Effector CD4-positive, alpha-beta T cell (primary cell): ENCODE results near the gene SYT14.
"Not testable (repeated sequence)": the region's sequence is repeated elsewhere in the genome, so short reads cannot be mapped to it uniquely, and the experiment has no call there.

ENCODE experiments used
- DNase-seq: peaks from one replicate; pipeline ENCODE4 v3.0.0-alpha.2; 2020

The SYT14 gene

DNA sequence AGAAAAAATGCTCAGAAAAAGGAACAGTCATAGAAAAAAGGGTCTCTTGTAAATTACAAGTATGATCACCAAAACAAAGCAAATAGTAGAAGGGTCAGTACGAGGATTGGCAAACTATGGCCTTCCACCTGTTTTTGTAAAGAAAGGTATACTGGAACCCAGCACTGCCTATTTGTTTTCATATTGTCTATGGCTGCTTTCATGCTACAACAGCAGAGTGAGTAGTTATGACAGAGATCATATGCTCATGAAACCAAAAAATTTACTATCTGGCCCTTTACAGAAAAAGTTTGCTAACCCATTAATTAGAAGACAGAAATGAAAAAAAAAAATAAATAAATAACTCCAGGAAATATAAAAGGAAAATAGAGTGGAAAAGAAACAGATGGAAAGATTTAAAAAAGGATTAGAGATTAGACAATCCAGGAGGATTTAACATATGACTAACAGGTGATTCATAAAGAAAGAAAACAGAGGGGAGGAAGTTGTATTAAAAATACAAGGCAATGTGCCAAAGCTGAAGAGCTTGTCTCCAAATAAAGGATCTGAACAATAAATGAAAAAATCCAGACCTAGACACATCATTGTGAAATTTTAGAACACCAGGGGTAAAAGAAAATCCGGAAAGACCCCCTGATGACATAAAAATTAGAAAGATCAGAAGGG, 186.0 kb downstream of the SYT14 start:
- no peak for DNase-seq

DNA sequence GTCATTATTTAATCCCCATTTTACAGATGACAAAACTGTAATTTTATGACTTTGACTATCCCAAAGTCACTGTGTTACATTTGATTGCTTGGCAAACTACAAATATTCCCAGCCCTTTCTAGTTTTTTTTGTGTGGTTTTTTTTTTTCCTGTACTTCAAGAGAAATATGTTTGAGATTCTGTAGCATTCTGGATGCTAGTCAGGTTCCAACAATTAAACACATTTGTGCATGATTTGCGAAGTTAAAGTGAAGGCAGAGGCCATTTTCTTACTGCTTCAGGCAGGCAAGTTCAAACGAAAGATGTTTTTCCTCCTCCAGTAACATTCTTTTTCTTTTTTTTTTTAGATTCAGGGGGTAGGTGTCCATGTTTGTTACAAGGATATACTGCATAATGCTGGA, 186.7 kb downstream of the SYT14 start:
- DNase-seq: no peak

DNA sequence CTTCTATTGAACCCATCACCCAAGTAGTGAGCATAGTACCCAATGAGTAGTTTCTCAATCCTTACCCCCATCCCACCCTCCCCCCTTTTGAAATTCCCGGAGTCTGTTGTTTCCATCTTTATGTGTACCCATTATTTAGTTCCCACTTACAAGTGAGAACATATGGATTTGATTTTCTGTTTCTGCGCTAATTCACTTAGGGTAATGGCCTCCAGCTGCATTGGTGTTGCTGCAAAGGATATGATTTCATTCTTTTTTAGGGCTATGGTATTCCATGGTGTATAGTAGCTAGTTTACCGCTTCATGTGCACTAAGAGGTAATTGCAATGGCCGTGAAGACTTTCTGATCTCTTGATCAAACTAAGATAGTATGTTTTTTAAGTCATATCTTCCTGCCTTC, 187.1 kb downstream of the SYT14 start:
- no peak for DNase-seq

DNA sequence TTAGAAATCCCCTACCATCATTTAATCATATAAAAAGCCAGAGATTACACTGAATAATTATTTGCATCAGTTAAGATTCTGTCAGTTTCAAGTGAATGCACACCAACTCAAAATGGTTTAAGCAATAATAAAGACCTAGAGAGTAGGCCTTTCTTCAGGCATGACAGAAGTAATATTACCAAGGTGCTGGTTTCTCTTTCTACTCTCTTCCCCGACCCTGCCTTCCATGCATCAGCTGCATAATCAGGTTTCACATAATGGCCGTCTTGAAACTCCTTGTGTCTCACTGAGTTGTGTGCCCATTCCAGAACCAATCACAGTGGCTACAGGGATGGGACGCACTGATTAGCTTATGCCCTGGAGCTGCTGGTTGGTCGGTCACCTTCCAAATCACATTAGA, 191.1 kb downstream of the SYT14 start:
- DNase-seq: no peak

DNA sequence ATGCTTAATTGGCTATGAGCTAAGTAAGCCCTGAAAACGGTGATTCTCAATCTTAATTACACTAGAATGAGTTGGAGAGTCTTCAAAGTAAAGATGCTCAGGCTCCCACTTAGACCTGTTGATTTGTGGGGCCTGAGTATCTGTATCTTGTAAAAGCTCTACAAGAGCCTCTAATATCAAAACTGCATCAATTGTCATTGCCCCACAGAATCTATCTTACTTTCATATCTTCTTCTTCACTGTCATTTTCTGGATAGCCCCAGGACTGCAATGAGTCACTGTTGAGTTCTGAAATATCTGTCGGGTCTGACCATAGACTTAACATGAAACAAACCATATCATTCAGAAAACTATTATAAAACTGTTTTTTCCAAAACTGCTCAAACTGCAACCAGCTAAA, 191.7 kb downstream of the SYT14 start:
- no peak for DNase-seq

DNA sequence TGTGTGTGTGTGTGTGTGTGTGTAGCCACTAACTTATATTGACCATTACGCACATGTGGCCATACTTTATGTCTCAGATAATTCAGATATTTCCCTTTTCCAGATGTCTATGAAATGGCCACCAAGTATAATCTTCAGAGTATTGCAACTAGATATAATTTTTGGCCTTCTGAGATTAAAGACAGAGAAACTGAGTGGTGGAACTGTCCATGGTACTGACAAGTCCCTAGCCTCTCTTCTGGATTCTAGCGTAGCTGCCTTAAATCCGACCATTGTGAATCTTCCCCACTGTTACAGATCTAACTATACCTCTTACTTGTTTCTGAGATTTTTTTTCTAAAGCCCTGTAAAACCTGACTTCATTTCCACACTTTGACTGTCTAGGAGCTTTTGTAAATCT, 194.6 kb downstream of the SYT14 start:
- DNase-seq: no peak

DNA sequence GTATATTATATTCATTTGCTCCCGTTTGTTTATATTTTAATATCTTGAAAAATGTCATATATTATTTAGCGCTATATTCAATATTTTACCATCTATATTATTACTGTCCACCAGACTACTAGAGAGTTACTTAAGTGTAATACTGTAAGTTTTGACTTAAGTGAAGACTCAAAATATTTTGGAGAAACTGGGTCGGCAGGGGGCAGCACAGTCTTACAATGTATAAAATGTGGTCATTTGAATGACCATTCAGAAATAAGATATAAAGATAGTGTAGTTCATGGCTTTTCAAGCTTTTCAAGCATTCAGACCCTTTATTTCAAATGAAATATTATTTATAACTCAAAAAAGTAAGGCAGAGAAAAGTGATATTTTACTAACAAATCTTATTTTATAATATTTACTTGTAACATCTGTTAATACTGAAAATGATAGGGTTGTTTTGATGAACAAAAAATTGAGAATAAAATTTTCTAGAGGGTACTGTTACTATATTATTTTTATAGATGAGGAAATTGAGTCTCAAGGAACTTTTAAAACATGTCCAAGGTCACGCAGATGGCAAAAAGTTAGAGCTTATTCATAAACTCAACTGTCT, 205.5 kb downstream of the SYT14 start:
- no peak for DNase-seq

DNA sequence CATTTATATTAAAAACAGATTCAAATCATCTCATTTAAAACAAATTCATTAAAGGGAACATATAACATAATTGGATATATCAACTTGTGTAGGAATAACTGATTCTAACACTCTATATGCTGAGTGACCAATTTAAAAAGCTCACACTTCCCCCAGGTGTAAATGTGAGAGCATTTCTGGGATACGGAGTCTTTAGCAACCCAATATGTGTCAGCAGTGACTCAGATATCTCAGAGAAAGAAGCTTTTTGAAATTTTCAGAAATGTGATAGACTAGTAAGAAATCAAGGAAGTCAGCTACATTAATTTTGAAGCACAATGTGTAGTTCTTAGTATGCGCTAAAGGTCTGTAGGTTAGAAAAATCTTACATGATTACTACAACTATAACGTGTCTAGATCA, 206.7 kb downstream of the SYT14 start:
- no peak for DNase-seq

DNA sequence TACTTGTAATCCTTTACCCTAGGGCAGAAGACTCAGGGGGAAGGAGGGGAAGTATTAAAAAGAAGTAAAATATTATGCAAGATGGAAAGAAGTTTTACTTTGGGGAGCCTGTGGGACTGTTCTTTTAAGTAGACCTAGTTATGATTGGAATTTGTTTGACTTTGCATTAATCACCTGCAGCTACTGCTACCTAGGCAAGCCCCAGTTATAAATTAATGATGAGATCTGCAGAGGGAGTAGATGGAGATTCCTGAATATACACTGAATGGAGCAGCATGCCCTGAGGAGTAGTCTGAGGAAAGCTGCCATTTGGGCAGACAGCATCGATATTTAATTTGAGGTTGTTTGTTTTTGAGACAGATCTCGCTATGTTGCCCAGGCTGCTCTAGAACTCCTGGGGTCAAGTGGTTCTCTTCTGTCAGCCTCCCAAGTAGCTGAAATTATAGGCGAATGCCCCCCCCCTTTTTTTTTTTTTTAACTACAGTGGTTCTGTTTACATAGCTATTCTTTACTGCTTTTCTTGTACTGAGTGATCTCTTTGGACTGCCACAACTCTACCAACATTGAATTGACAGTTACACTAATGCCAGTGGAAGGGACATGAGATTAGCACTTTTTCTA, 213.1 kb downstream of the SYT14 start:
- DNase-seq: no peak

DNA sequence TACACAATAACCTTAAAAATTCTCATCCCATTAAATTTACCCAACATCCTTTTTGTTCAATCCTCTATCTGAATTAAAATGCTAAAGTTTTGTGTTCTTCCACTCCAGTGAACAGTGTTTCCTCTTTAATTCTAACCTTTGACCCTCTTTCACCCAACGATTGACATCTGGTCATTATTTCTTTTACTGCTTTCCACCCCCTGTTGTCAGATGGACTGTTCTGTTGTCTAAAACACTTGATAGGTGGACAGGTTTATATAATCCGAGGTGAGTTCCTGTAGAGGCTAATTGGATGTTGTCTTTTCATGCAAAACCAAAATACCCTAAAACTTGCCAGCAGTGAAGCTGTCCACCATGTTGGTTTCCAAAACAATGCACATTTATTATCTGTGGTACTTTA, 221.2 kb downstream of the SYT14 start:
- no peak for DNase-seq

DNA sequence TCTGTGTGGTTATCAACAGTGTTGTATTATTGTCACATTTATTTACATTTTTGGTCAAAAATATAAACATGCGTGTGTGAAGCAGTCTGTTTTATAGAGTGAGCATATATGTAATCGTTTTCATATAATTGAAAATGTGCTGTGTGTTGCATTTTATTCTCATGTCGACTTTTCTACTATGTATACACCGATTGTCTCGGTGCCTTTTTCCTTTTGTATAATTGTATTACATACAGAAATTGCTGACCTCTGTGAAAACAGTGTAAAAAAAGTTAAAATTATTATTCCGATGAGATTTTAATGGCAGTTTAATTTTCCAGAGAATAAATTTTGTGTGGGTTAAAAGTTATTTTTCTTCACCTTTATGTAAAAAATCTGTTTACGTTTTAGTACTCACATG, 232.2 kb downstream of the SYT14 start:
- no peak for DNase-seq

DNA sequence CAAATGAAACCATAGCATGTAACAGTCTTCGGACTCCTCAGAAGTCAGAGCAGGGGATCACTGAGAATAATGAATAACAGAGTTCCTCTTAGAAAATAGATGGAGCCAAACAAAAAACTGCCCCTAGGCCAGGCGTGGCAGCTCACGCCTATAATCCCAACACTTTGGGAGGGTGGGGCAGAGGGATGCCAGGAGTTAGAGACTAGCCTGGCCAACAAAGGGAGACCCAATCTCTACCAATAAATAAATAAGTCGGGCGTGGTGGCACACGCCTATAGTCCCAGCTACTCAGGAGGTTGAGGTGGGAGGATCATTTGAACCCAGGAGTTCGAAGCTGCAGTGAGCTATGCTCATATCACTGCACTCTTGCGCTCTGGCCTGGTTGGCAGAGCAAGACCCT, 236.1 kb downstream of the SYT14 start:
- no peak for DNase-seq

DNA sequence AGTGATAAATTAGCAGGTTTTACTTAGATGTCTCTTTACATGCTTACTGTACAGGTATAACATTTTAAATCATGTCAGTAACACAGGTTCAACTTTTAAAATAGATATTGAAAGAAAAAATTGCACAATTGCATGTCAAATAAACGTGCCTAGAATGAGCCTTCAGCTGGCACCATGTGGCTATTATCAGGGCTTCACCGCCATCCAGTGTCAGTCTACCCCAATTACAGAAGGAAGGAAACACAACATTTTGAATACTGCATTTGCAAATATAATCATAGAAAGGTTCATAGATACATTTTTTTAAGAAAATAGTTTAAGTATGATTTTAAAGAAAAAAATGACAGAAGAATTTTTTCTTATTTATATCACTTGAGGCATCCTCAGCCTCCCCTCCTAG, 247.0 kb downstream of the SYT14 start:
- DNase-seq: no peak

DNA sequence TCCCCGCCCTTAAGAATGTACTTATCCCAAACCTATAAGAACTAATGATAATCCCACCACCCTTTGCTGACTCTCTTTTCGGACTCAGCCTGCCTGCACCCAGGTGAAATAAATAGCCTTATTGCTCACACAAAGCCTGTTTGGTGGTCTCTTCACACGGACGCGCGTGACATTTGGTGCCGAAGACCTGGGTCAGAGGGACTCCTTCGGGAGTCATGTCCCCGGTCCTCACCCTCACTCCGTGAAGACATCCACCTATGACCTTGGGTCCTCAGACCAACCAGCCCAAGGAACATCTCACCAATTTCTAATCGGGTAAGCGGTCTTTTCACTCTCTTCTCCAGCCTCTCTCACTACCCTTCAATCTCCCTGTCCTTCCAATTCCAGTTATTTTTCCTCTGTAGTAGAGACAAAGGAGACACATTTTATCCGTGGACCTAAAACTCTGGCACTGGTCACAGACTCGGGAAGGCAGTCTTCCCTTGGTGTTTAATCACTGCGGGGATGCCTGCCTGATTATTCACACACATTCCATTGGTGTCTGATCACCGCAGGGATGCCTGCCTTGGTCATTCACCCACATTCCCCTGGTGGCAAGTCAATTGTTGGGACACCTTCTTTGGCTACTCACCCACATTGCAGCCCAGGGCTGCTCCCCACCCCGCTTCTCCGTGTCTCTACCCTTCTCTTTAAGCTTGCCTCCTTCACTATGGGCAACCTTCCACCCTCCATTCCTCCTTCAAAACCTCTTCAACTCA, 250.0 kb downstream of the SYT14 start:
- not testable (repeated sequence) for DNase-seq

DNA sequence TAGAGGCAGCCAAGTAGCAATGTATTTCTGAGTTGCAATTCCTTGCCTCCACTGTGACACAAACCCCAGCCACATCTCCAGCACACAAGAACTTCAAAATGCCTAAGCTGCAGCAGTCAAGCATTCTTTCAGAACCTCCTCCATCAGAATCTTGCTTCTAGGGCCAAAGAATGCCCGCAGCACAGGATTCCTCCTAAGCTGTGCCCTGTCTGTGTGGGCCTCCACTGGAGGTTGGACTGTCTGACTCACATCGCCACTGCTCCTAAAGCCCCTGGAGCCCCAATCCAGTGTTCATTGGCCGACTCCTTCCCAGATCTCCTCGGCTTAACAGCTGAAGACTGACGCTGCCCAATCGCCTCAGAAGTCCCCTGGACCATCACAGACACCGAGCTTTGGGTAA, 251.4 kb downstream of the SYT14 start:
- no peak for DNase-seq

DNA sequence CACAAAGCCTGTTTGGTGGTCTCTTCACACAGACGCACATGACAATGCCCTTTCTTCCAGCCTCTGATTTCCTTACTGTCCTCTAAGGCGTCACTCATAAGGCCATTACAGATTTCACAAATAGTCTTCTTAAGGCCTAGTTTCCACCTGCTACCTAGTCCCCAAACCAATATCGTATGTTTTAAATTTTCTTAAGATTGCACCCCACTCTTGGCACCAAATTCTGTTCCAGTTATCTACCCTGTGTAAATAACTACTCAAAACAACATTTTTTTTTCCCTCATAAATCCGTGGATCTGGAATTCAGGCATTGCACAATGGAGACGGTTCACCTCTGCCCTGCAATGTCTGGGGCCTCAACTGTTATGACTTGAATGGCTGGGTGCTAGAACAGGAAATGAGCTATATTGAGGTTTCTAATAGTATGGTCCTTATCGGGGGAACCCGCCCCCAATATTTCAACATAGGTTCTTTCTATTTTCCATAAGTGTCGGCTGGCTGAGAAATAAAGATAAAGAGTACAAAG, 257.7 kb downstream of the SYT14 start:
- DNase-seq: no peak

DNA sequence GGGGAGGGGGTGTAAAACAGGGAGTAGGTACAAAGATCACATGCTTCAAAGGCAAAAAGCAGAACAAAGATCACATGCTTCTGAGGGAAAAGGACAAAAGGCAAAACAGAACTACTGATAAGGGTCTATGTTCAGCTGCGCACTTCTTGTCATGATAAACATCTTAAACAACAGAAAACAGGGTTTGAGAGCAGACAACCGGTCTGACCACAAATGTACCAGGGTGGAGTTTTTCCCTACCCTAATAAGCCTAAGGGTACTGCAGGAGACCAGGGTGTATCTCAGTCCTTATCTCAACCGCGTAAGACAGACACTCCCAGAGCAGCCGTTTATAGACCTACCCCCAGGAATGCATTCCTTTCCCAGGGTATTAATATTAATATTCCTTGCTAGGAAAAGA, 258.2 kb downstream of the SYT14 start:
- DNase-seq: not testable (repeated sequence)

DNA sequence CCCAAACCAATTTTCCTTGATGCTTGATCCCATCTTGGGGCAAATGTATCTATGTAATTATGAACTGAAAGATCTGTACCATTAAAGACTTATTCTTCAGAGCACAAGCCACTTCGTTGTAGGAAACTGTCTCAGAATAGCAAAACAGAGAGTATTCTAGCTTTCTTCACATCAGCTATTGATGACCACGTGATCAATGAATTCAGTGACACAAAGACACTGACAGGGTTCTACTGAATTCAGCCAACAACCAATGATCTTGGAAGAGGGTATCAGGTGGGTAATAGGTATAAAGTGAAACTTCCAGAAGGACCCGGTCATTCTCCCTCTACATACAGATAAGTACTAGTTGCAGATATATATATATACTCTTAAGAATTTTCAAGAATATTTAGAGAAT, 260.8 kb downstream of the SYT14 start:
- DNase-seq: no peak

DNA sequence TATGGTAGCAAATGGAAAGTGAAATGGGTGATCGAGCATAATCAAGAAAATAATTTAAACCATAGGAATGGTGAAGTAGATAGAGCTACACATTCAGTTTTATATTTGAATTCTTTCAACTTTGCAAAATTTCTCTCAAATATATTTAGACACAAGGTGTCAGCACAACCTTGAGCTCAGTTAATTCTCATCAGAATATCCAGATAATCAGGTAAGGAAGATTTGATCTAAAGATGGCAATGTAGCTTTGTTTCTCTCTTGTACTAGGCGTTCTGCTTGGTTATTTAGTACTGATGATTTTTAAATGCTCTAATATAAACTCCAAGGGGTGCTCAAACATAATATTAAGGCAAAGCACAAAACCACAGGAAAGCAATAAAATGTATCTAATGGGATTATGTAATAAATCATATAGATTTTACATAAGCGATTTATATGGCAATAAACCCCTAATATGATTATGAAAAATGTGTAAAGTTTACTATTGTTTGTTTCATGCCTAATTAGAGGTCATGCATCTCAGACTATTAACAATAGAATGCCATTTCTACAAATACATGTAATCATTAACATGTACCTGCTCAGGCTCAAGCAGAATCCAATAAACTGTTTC, 262.2 kb downstream of the SYT14 start:
- no peak for DNase-seq

DNA sequence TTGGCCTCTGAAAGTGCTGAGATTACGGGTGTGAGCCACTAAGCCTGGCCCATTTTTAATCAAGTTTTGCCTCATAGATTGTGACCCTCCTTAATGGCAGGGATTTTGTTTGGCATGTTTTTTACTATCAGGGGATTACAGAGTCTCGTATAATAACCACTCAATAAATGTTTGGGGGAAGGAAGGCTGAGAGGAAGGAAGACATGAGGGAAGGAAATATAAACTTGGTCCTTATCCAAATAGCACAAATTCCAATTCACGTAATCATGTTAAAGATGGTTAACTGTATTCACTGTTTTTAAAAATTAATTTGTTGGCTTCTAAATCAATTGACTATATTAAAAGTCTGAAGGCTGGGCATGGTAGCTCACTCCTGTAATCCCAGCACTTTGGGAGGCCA, 263.7 kb downstream of the SYT14 start:
- DNase-seq: no peak

DNA sequence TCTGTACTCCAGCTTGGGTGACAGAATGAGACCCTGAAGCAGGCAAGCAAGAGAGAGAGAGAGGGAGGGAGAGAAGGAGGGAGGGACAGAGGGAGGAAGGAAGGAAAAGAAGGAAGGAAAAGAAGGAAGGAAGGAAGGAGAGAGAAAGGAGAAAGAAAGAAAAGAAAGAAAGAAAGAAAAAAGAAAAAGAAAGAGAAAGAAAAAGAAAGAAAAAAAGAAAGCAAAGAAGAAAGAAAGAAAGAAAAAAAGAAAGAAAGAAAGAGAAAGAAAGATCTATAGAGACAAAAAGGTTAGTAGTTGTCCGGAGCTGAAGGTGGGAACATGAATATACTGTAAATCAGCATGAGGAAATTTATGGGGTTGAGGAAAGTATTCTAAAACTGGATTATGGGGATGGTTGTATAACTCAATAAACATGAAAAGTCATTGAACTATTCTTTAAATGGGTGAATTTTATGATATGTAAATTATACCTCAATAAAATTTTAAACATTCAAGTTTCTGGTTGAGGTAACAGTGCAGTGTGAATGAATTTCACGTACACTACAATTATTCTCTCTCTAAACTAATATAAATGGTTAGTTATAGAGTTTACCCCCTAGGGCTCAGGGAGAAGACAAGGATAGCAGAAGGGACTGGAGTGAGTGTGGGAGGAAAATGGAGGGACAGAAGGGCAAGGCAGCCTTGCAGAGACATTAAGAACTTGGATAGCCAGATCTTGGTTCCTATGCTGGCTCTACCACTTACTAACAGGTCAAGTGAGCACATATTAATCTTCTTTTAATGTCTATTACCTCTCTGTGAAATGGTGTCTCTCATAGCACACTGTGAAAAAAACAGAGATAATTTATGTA, 269.8 kb downstream of the SYT14 start:
- DNase-seq: no peak

DNA sequence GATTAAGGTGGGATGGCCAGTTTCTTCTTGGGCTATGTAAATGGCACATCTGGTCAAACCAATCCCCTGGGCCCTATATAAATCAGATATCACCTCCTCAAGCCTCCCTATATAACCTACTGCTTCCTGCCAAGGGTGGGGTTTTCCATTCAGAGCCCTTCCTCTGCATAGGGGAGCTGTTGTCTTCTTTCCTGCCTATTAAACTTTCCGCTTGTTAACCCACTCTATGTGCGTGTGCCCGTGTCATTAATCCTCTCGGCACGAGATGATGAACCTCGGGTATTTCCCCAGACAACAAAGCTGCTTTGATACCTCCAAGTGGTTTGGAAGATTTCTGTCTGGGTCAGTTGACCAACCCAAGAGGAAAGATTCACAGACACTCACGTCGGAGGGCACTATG, 275.3 kb downstream of the SYT14 start:
- no peak for DNase-seq
